Ascending aorta (tissue), 2 donors: ENCODE data around the gene LRRC37B. TPM values are rescaled to one million over a fixed set of nuclear protein-coding genes. Genes with fewer than 3 reads are reported as not detected.
"Not testable (repeated sequence)": the region's sequence is repeated elsewhere in the genome, so short reads cannot be mapped to it uniquely, and the experiment has no call there.

Experiments
- DNase-seq, 2 donors: peaks; one replicate each; pipeline ENCODE4 v3.0.0-alpha.2; 2019; ENCODE audit warnings: low spot score in 2 of 2
- H3K27ac ChIP-seq, 2 donors: fragments of 200-600 bp; sonication (generic); one replicate each; pipeline ENCODE4 v1.5.1; 2016 to 2017; ENCODE audit warnings: mild to moderate bottlenecking in 1 of 2
- H3K27me3 ChIP-seq: fragments of 200-600 bp; sonication (generic); one replicate; pipeline ENCODE4 v1.5.1; 2017
- H3K36me3 ChIP-seq, 2 donors: fragments of 200-600 bp; sonication (generic); one replicate each; pipeline ENCODE4 v1.5.1; 2016
- H3K4me1 ChIP-seq, 2 donors: fragments of 200-600 bp; sonication (generic); one replicate each; pipeline ENCODE4 v1.5.1; 2016 to 2017; ENCODE audit warnings: mild to moderate bottlenecking in 1 of 2
- H3K4me3 ChIP-seq, 2 donors: fragments of 200-600 bp; sonication (generic); one replicate each; pipeline ENCODE4 v1.5.1; 2016 to 2017; ENCODE audit warnings: mild to moderate bottlenecking in 1 of 2
- H3K9me3 ChIP-seq, 2 donors: fragments of 200-600 bp; sonication (generic); one replicate each; pipeline ENCODE4 v1.5.1; 2016
- intact Hi-C: fragments of 100-400 bp; cut with DNase I; formaldehyde crosslinking; loops from one replicate; pipeline ENCODE4 v1.15.1; 2023
- total RNA-seq: library from RNA; depleted of rRNA; stranded (reverse); fragments of >200 nt; gene quantifications from one replicate; pipeline ENCODE4 v1.1.0, GENCODE V29; 2016
- TF ChIP-seq, protein P1 (sequence below), 3 experiments: fragments of 200-600 bp in 2 of 3; fragments of 450-650 bp in 1 of 3; sonication (generic) in 2 of 3; IDR thresholded peaks; one replicate each; pipeline ENCODE4 v1.5.1; 2016 to 2019; ENCODE audit warnings: antibody characterized with exemption in 3 of 3, mild to moderate bottlenecking in 1 of 3, moderate library complexity in 1 of 3

The LRRC37B gene
- total RNA-seq, 1 donor from 2014 or later, result 0.75 TPM

DNA sequence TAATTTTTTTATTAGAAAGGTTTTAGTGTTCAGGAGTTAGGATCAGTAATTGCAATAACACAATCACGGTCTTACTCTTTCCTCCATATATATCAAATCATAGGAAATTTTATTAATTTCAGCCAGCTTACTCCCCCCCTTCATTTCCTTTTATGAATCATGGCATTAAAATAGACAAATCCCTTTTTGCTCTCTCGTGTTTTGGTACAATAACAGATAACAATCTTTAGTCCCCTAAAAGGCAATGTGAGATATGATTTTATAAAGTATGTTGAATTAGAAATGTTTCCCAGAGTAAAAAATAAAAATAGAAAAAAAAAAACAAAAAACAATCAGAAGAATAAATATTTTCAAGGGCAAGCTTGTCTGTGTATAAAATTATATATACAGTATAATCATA, 92.5 kb downstream of the LRRC37B start:
- no peaks in the 10 kb centered on the region for H3K4me1 ChIP-seq
- H3K36me3 ChIP-seq, result no peaks in the 10 kb centered on the region
- no peaks in the 10 kb centered on the region for H3K27me3 ChIP-seq
- intact Hi-C loops, result no loop called here
- TF ChIP-seq, protein P1, sequence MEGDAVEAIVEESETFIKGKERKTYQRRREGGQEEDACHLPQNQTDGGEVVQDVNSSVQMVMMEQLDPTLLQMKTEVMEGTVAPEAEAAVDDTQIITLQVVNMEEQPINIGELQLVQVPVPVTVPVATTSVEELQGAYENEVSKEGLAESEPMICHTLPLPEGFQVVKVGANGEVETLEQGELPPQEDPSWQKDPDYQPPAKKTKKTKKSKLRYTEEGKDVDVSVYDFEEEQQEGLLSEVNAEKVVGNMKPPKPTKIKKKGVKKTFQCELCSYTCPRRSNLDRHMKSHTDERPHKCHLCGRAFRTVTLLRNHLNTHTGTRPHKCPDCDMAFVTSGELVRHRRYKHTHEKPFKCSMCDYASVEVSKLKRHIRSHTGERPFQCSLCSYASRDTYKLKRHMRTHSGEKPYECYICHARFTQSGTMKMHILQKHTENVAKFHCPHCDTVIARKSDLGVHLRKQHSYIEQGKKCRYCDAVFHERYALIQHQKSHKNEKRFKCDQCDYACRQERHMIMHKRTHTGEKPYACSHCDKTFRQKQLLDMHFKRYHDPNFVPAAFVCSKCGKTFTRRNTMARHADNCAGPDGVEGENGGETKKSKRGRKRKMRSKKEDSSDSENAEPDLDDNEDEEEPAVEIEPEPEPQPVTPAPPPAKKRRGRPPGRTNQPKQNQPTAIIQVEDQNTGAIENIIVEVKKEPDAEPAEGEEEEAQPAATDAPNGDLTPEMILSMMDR (IDR thresholded peaks at IDR 0.05), result no peak
- no peak for DNase-seq
- no peaks in the 10 kb centered on the region for H3K9me3 ChIP-seq
- H3K27ac ChIP-seq, result no peak overlapping the region
- H3K4me3 ChIP-seq, result no peak overlapping the region

DNA sequence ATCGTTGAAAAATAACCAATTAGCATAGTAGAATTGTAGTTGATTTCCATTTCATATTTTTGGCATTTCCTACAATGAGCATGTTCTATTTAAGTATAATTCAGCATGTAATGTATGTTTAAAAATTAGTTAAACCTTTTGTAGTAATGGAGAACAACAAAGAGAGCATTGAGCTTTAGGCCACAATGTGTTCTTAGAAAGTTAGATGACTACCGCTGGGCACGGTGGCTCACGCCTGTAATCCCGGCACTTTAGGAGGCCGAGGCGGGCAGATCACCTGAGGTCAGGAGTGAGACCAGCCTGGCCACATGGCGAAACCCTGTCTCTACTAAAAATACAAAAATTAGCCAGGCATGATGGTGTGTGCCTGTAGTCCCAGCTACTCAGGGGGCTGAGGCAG, 93.1 kb downstream of the LRRC37B start:
- H3K9me3 ChIP-seq, intact Hi-C loops, H3K4me1 ChIP-seq, H3K36me3 ChIP-seq, H3K27ac ChIP-seq, DNase-seq, H3K27me3 ChIP-seq, H3K4me3 ChIP-seq: not testable (repeated sequence)

DNA sequence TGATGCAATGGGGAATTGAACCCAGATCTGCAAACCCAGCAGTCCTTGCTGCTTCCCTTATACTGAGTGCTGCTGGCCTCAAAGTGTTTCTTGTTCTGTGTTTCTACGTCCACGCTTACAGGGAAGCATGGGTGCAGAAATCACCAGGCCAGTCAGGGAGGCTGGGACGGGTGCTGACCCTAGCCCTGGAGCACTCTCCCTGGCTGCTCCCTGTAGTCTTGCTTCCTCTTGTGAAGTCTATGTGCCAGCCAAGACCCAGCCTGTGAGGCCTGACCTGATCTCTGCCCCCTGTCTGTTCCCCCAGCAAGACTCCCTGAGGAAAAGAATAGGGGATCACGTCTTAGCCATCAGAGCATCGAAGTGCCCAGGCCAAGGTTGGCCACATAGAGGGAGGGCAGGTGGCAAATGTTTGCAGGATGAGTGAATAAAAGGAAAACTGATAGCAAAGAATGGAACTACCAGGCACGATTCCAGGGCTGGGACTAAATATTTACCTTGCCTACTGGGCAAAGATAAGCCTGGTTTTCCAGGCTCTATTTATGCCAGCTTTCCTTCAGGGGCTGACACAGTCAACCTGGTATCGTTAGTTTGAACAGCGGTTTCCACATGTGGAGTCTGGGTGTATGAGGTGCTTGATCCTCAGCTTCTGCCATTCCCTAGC, 93.9 kb downstream of the LRRC37B start:
- Histone ChIP-seq H3K36me3 (no peaks in the 10 kb centered on the region), H3K27ac (no peak overlapping the region), H3K4me3 (no peak overlapping the region), H3K4me1 (no peaks in the 10 kb centered on the region), H3K9me3 (no peaks in the 10 kb centered on the region), H3K27me3 (no peaks in the 10 kb centered on the region)
- TF ChIP-seq, protein P1 (IDR thresholded peaks at IDR 0.05), result no peak
- intact Hi-C loops, result no loop called here
- DNase-seq, result no peak

DNA sequence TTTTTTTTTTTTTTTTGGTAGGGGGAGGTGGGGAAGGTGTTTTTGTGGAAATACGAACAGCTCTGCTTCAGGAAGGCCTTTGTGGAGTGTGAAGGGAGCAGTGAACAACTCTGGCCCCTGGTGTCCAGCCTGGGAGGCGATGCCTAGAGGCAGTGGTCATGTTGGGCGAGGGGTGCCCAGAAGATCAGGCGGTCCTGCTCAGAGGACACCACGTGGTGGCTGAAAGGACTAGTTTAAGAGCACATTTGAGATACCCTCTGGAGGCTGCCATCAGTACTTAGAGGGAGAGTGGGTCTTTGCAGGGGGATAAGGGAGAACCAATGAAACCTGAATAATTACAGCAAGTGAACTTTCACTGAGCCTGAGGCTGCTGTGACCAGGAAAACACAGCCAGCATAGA, 95.0 kb downstream of the LRRC37B start:
- TF ChIP-seq, protein P1 (IDR thresholded peaks at IDR 0.05), result no peak
- no peak overlapping the region for H3K4me3 ChIP-seq
- no peaks in the 10 kb centered on the region for H3K36me3 ChIP-seq
- no peak overlapping the region for H3K27ac ChIP-seq
- intact Hi-C loops, result no loop called here
- no peaks in the 10 kb centered on the region for H3K4me1 ChIP-seq
- H3K27me3 ChIP-seq, result no peaks in the 10 kb centered on the region
- DNase-seq, result no peak
- H3K9me3 ChIP-seq, result no peaks in the 10 kb centered on the region

DNA sequence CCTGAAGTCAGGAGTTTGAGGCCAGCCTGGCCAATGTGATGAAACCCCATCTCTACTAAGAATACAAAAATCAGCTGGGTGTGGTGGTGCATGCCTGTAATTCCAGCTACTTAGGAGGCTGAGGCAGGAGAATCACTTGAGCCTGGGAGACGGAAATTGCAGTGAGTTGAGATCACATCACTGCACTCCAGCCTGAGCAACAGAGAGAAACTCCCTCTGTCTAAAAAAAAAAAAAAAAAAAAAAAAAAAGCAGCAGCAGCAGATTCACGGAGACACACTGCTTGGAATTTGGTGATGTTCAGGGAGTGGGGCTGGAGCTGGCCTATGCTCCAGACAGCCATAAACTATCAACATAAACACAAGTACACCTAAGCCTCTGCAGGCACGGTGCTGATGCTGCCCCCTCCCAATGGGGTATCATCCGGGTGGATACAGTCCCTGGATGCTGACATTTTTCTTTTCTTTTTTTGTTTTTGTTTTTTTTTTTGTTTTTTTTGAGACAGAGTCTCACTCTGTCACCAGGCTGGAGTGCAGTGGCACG, 95.5 kb downstream of the LRRC37B start:
- DNase-seq, result no peak
- H3K4me3 ChIP-seq, result no peak overlapping the region
- TF ChIP-seq, protein P1 (IDR thresholded peaks at IDR 0.05), result no peak
- H3K27ac ChIP-seq, result no peak overlapping the region
- no peaks in the 10 kb centered on the region for H3K4me1 ChIP-seq
- no peaks in the 10 kb centered on the region for H3K27me3 ChIP-seq
- no peaks in the 10 kb centered on the region for H3K9me3 ChIP-seq
- H3K36me3 ChIP-seq, result no peaks in the 10 kb centered on the region
- intact Hi-C loops, result no loop called here

Other genes with a start within 250 kb of the LRRC37B start
- gene COPRS, start 148.1 kb upstream of the LRRC37B start, total RNA-seq, result 92.1 TPM
- gene UTP6, start 105.7 kb upstream of the LRRC37B start, total RNA-seq, result 64.3 TPM
- 6.5 TPM for gene SUZ12, start 70.4 kb upstream of the LRRC37B start, total RNA-seq
- gene RHOT1, start 135.1 kb downstream of the LRRC37B start, total RNA-seq, result 17.2 TPM